HUDEP-2 (cell line): ENCODE measurements around the gene STAC3.
"Not testable (repeated sequence)": the region's sequence is repeated elsewhere in the genome, so short reads cannot be mapped to it uniquely, and the experiment has no call there.

ENCODE experiments used
- DNase-seq, 76 experiments: peaks; one replicate each; lab custom pipeline; 2025; ENCODE audit not compliant: unreplicated experiment in 76 of 76; lab: John Stamatoyannopoulos, UW

Gene STAC3

DNA sequence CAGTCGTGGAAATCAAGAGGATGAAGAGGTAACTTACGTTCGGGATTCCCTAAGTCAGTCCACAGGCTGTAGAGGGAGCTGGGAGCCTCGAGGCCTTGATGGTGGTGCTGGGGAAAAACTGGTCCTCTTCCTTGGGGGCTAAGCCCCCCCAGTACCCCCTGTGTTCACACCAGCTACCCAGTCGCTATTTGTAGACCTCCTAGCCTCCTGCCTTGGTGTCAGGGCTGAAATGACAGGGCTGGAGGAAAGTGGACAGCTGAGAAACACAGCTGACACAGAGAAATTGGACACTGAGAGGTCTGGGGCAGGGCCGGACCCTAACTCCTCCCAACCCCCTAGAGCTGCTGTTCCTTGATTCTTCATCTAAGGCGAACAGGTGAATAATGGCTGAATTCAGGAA lies at the start of gene STAC3:
TSS of gene STAC3 (minus strand) at position 232 of the 400 bp plus-strand sequence. CDS start 1,551 bp downstream, outside the sequence.
- DNase-seq: no peak

DNA sequence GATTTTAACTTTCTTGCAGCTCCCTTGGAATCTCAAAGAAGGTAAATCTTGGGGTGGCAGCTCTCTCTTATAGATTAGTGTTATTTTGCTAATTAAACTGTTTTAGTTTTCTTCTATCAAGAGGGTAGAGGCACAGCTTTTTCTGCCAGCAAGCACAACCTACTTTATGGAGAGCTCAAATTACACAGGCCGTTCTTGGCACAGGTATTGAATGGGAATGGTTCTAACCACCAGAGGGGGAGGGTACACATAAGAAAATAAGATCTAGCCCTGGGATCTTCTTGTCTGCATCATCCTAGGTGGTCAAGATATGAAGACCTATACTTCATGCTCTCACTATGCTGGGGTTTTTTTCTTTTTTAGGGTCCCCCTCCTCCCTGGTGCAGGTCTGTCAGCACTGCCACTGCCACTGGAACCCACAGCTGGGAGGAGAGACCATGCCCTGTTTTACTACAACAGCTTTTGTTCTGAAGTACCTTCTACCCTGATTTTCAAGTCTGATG lies 48.6 kb upstream of the STAC3 start:
- DNase-seq: no peak

DNA sequence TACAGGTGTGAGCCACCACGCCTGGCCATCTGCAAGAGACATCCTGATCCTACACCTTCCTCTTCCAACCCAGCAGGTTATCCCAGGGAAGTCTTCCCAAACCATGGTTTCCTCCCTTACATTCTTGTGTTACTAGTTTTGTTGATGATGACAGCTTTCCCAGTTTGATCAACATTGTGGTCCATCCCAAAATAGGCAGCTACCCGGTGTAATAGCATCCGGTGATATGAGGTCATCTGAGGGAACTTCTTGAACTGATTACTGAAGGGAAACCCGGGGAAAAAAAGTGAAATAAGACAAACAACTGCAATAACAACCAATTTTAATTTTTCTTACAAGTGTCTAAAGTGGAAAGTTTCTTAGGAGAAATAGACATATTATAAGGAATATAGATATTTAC lies 45.3 kb upstream of the STAC3 start:
- DNase-seq: no peak

DNA sequence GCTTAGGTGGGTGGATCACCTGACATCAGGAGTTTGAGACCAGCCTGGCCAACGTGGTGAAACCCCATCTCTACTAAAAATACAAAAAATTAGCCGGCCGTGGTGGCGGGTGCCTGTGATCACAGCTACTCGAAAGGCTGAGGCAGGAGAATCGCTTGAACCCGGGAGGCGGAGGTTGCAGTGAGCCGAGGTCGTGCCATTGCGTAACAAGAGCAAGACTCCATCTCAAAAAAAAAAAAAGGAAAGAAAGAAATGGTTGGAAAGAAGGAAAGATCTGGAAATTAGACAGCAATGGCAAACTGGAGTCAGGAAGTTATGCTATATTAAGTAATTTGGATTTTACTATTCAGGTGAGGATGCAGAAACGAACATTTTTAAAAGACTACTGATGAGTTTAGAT lies 31.1 kb upstream of the STAC3 start:
- not testable (repeated sequence) for DNase-seq

DNA sequence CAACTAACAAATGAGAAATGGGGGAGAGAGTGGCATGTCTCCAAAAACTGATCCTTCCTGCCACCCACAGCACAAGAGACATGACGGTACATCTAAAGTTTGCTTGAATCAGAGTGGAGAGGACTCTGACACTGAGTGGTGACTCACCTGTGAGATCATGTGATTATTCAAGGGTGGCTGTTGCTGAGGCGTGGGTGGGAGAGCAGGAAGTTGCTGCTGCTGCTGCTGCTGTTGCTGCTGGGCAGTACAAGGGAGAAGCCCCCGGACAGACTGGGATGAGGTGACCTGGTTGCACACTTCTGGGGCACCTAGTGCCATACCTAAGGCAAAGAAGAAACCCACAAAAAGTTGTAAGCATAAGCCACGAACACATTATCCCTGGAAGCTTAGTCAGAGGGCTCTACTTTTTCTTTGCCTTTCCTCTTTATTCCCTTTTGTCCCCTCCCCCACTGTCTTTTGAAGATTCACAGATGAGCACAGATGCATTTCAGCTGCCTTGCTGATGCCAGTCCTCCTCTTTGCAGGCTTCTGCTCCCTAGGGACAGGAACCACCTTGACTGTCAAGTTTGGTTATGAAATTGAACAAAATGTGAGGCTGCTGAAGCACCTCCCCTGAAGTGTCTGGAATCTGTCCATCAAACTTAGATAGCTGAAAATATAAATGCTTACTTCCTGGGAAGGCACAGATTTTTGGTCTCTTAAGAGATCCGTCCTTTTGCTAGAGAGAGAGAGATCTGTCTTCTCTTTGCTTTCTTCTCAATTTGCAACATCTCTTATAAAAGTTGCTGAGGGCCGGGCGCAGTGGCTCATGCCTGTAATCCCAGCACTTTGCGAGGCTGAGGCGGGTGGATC lies 29.4 kb upstream of the STAC3 start:
- DNase-seq: peak in 52 of 76 experiments; percentile 3 to 83 (median 32)

DNA sequence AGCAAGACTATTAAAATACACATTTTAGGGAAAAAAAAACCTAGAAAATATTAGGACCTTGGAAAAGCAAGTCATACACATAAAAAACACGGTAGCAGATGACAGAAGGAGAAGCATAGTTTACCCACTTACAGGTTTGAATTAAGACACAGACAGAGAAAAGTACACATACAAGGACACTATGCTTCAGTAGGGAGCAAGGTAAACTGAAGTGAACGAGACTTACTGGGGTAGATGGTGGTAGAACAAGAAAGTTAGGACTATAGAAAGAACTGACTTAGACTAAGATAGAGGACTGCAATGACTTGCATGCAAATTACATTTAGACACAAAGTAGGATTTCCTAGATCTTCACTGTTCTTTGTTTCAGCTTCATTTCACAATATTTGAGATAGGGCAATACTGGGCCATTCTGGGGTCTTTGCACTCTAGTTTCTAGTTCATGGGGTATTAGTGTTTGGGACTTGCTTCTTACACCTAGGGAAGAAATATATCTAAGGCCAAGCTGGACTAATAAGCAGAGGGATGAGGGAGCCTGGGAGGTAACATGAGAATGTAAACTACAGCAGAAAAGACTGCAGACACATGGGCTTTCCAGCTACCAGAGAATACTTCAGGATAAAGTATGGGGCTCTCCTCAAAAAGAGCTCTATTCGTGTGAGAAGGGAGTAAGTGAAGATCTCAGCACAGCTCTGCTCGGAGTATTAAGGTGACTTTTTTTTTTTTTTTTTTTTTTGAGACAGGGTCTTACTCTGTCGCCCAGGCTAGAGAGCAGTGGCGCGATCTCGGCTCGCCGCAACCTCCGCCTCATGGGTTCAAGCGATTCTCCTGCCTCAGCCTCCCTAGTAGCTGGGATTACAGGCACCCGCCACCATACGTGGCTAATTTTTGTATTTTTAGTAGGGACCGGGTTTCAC lies 27.7 kb upstream of the STAC3 start:
- DNase-seq: no peak

DNA sequence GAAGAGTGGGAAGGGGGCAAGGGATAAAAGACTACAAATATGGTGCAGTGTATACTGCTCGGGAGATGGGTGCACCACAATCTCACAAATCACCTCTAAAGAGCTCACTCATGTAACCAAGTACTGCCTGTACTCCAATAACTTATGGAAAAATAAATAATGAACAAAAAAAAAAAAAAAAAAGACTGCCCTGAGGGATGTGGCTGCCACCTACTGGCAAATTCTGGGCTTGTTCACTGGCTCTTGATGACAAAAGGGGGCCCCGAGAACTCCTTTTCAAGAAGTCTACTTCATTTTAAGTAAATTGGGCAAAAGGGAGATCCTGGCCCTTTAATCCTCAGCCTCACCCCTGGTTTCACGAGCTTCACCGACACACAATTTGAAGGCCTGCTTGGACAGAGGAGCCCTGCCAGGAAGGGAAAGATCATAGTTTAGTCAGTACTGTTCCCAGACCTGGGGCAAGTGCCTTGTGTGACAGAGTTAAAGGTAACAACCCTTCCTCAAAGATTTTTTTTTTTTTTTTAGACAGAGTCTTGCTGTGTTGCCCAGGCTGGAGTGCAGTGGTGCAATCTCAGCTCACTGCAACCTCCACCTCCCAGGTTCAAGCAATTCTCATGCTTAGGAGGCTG lies 26.1 kb upstream of the STAC3 start:
- DNase-seq: peak in 16 of 76 experiments; percentile 2 to 33 (median 7)

DNA sequence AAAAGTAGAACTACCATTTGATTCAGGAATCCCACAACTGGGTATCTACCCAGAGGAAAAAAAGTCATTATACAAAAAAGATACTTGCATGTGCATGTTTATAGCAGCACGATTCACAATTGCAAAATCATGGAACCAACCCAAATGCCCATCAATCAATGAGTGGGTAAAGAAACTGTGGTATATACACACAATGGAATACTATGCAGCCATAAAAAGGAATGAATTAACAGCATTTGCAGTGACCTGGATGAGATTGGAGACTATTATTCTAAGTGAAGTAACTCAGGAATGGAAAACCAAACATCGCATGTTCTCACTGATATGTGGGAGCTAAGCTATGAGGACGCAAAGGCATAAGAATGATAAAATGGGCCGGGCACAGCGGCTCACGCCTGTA lies 25.2 kb upstream of the STAC3 start:
- not testable (repeated sequence) for DNase-seq

DNA sequence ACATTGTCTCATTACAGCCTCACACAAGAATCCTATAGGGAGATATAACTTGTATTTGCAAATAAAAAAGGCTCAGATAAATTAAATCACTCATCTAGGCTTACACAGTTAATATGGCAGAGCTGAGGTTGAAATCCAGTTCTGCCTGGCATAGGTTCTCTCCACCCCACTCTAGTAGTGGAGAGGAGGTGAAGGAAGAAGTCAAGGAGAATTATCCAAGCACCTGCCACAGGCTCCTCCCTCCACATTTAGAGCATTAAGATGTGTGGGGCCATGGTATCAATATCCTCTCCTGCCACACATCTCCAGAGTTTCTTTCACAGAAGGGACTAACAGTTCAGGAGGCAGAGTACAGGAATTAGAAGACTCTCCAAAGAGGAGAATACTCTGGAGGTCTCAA lies 22.5 kb upstream of the STAC3 start:
- DNase-seq: no peak

DNA sequence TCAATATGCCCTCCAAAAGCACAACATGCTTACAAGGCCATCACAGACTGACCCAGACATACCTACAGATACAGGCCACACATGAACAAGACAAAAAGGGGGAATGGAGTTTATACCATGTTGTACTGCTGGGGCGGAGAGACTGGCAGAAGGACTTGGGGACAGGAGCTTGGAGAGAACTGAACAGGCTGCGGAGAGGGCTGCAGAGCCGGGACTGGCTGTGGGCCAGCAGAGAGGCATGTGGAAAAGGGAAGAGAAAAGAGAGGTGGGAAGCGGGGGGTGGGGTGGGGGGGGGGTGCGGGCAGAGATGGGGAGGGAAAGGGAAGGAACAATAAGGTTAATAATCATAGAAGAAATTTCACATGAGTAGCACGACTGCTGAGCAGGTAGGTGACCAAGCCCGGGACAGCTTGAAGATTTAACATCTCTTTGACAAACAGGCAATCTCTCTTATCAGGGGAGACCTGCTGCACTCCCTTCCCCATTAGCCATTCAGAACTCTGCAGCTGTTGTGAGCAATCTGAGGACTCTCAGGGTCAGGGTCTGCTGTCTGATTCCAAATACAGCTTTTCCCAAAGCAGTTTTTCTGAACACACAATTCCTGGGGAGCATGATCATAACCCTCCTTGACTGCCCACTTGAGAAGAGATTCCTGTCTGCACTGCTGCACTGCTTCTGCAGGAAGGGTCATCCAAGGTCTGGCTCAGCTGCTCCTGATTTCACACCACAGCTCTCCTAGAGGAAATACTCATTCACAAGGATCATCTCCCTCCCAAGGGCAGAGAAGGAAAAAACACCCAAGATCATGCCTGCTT lies 21.6 kb upstream of the STAC3 start:
- no peak for DNase-seq

DNA sequence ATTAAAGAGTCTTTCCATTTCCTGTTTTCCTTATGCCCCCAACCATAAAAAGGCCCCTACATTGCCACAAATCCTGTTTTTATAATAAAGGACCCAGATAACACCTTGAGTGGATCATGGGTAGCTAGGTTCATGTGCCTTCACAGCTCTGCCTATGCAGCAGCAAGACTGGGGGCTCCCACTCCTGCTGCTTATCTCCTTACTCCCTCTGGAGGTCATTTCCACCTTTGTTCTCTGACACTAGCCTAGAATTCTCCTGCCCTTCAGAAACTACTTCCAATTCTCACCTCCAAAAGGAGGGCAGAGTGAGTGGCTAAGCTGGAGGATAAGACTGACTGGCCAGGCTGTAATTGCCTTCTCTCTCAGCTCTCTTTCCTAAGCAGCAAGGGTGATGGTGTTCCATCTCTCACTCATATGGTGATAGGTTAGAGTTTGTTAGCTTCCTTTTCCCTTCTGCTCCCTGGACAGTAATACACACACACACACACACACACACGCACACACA lies 20.0 kb upstream of the STAC3 start:
- DNase-seq: peak in 2 of 76 experiments; percentile 4 to 8

DNA sequence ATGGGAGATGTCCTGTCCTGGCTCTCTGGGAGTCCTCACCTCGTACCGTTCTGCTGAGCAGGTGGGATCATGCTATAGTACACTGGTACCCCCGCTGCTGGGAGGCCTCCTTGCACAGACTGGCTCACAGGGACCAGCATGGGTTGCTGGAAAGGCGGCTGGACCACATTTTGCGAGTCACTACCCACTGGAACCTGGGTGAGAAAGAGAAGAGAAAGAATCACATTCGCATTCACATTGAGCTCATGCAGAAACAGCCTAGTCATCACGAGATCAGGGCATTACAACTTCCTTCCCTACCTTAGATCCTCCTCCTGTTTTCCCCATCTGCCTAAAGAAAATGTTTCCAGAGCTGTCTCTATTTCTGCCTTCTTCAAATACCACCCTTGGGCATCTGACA lies 17.3 kb upstream of the STAC3 start:
- no peak for DNase-seq

DNA sequence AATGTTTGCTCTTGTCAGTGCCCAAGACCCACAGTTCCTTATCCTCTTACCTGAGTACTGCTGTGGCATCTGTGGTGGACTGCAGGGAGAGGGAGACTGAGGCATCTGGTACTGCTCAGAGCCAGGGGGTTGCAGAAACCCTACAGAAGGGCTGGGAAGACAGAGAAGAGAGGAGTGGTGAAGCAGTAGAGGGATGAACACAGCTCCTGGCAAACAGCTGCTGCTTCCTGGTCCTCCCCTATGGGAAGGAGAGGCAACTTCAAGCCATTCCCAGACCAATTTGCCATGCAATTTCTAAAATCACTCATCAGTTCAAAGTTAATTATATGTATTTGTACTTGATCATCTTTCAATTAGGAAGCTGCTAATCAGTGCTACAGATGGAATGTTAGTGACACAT lies 15.7 kb upstream of the STAC3 start:
- no peak for DNase-seq

DNA sequence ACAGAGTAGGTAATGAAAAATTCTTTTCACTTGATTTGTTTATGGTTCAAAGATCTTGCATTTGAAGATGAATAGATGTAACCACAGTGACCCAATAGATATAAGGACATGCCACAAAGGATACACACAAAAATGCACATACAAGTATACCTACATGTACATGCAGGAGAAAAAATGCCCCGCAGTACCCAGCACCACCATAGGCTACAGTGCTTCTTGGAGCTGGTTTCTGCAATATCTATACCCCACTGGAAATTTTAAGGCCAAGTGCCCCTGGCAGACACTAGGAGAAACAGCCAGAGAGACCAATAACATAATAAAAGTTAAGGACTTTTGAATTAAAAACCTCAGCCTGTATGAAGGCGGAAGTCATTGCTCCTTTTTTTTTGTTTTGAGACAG lies 12.1 kb upstream of the STAC3 start:
- DNase-seq: no peak

DNA sequence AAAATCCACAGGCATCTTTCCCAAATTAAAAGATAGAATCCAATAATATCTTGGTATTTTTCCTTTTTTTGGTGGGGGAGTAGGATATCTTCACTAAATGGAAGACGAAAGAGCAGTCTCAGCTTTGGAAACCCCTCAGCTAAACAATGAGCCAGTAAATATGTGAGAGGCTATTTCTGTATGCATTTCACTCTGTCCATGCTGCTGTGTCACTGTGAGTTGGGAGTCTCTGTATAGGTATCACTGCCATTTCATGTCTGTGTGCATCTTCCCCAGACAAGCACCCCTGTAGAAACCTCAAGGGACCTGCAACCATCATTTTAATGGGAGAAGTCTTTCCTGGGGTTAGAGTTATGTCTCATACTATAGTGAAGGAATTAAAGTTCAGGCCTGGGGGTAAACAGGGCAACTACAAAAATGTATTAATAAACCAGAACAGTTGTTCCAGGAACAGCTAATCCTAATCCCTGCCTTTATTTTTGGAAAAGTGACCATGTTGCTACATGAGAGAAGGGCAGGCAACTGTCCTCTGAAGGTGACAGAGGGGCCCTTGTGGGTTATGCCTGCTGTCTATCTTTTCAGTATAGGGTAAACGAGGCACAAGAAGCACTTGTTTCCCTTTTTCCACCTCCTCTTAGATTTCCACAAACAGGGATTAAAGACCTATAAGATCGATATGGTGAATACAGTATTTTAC lies 11.3 kb upstream of the STAC3 start:
- no peak for DNase-seq

DNA sequence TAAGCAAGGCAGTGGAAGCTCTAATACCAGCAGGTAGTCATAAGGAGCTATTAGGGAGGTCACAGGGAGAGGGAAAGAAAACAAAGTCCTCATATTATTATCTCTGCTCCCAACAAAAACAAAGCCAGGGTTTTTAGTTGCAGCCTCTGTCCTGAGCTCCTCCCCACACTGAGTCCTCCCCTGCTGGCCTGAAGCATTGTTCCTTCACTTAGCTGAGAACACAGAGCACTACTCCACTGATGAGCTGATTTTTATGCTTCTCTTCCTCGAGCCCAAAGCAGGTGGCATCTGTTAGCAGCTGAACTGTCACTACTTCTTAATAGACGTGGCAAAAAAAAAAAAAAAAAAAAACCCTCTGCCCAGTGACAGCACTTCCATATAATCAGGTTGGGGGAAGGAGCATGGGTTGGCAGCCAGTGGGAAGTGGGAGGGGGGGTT lies 10.5 kb upstream of the STAC3 start:
- DNase-seq: no peak

DNA sequence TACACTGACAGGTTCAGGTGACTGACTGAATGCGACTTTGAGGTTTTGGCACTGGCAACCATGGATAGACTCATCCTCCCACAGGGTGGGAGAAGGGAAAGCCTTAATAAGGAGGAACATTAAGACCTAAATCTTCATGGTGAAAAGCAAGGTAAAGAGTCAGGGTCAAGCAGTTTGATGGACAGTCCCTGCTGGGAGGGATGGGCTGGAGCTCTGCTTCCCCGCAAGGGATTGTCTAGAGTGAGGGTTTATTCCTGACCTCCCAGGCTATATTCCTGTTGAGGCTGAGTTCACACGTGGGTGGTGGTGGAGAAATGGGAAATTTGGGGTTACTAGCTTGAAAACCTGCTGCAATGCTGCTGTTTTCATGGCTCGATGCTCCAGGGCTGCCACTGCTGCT lies 9.4 kb upstream of the STAC3 start:
- DNase-seq: no peak

DNA sequence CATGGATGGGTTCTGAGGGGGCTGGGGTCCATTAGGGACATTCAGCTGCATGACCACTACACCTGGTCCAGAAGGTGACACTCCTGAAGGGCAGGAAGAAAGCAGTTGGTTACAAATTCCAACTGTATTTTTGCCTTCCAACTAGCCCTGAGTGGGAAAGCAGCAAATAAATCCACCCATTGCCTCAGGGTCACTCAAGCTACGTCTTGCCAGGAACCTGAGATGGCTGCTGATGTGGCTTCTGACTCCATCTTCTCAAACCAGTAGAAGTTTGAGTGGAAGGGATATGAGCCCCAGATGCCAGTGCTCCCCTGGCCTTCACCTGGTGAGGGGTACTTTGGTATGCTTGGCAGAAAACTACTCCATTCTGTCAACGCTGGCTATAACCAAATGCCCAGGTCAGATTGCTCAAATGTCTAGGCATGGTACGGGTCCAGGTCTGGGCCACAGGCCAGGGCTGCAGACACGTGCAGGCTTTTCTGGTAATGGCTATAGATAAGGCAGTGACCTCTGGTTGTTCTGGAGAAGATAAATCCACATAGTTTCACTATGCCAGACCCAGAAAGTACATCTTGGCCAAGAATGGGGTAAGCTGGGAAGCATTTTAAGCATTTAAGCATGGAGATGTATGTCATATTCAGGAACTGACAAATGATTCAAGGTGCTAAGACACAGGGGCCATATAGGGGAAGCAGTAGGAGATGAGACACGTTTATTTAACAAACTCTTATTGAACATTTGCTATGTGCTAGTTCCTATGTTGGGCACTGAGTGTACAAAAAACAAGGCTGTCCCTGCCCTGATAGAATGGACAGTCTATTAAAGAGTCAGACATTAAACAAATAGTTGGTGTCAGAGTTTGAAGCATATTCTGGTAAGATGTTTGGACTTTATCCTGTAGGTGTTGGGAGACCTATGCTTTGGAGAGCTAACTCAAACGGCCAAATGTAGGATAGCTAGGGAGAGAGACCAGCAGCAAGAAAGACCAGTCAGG lies 8.3 kb upstream of the STAC3 start:
- peak in 67 of 76 experiments; percentile 8 to 79 (median 58) for DNase-seq
